HEK293T (cell line): Measurements from ENCODE around the gene FHOD3.
"Not testable (repeated sequence)": the region's sequence is repeated elsewhere in the genome, so short reads cannot be mapped to it uniquely, and the experiment has no call there.

Source experiments
- CTCF ChIA-PET: fragments of 350-600 bp; formaldehyde crosslinking; extraction: SDS; loops from one replicate; lab custom pipeline; 2021; ENCODE audit warnings: antibody characterized with exemption, inconsistent platforms; lab: Yijun Ruan, JAX
- POLR2A ChIA-PET: fragments of 350-600 bp; formaldehyde crosslinking; extraction: SDS; loops from one replicate; lab custom pipeline; 2020; ENCODE audit warnings: antibody characterized with exemption, inconsistent platforms; lab: Yijun Ruan, JAX
- DNase-seq: peaks from one replicate; pipeline ENCODE4 v3.0.0; 2012; ENCODE audit warnings: mixed read lengths; ENCODE audit errors: extremely low spot score
- ARNT ChIP-seq: fragments of 450-650 bp; IDR thresholded peaks from 2 replicates; pipeline ENCODE4 v1.6.1; 2017; ENCODE audit warnings: mild to moderate bottlenecking
- BHLHE40 ChIP-seq: fragments of 450-650 bp; IDR thresholded peaks from 2 replicates; pipeline ENCODE4 v1.6.1; 2016; ENCODE audit warnings: mild to moderate bottlenecking, moderate library complexity, borderline replicate concordance
- CTBP1 ChIP-seq: fragments of 450-650 bp; IDR thresholded peaks from 2 replicates; pipeline ENCODE4 v1.6.1; 2016; ENCODE audit warnings: borderline replicate concordance
- ELF4 ChIP-seq: fragments of 450-650 bp; IDR thresholded peaks from 2 replicates; pipeline ENCODE4 v1.6.1; 2017; ENCODE audit warnings: antibody characterized with exemption
- FOXA1 ChIP-seq: fragments of 450-650 bp; IDR thresholded peaks from 2 replicates; pipeline ENCODE4 v1.6.1; 2016; ENCODE audit warnings: mild to moderate bottlenecking
- FOXK2 ChIP-seq: fragments of 450-650 bp; IDR thresholded peaks from 2 replicates; pipeline ENCODE4 v1.6.1; 2016; ENCODE audit warnings: mild to moderate bottlenecking
- FOXM1 ChIP-seq: fragments of 450-650 bp; IDR thresholded peaks from 2 replicates; pipeline ENCODE4 v1.6.1; 2017; ENCODE audit warnings: mild to moderate bottlenecking, borderline replicate concordance
- HDGF ChIP-seq: fragments of 450-650 bp; IDR thresholded peaks from 2 replicates; pipeline ENCODE4 v1.6.1; 2017; ENCODE audit warnings: antibody characterized with exemption, borderline replicate concordance
- L3MBTL2 ChIP-seq: fragments of 450-650 bp; conservative IDR thresholded peaks from 2 replicates; pipeline ENCODE4 v1.6.1; 2016; ENCODE audit warnings: mild to moderate bottlenecking
- LEF1 ChIP-seq: fragments of 450-650 bp; IDR thresholded peaks from 2 replicates; pipeline ENCODE4 v1.6.1; 2017; ENCODE audit warnings: mild to moderate bottlenecking, borderline replicate concordance
- NFRKB ChIP-seq: fragments of 450-650 bp; IDR thresholded peaks from 2 replicates; pipeline ENCODE4 v1.6.1; 2016; ENCODE audit warnings: mild to moderate bottlenecking, moderate library complexity
- SP1 ChIP-seq: fragments of 450-650 bp; IDR thresholded peaks from 2 replicates; pipeline ENCODE4 v1.6.1; 2017
- SUZ12 ChIP-seq: fragments of 450-650 bp; IDR thresholded peaks from 2 replicates; pipeline ENCODE4 v1.6.1; 2016; ENCODE audit warnings: mild to moderate bottlenecking
- TARDBP ChIP-seq: fragments of 450-650 bp; IDR thresholded peaks from 2 replicates; pipeline ENCODE4 v1.6.1; 2016
- ZNF384 ChIP-seq: fragments of 450-650 bp; IDR thresholded peaks from 2 replicates; pipeline ENCODE4 v1.6.1; 2016
- TF ChIP-seq, protein P1 (sequence below): fragments of 450-650 bp; IDR thresholded peaks from 2 replicates; pipeline ENCODE4 v1.6.1; 2016

Gene FHOD3

DNA sequence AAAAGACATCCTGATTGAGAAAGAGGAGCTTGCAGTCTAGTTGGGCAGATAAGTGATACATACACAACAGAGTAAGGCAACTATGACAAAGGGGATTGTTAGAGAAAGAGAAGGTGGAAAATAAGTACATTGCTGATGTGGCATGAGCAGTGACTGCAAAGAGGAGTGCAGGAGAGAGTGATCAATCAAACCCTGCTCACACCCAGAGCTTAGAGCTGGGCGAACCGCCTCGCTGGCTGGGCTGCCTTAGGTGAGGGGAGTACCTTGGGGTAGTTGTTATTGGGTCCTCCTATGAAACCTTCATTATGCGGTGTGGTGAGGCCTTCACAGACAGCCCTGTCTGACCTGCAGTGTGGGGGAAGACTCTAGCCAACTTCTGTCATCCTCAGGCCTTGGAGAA lies 161.7 kb downstream of the FHOD3 start:
- no peak for DNase-seq
- TF ChIP-seq FOXM1 (no peak), ARNT (no peak), BHLHE40 (no peak), TARDBP (no peak), ZNF384 (no peak)
- TF ChIP-seq, protein P1, sequence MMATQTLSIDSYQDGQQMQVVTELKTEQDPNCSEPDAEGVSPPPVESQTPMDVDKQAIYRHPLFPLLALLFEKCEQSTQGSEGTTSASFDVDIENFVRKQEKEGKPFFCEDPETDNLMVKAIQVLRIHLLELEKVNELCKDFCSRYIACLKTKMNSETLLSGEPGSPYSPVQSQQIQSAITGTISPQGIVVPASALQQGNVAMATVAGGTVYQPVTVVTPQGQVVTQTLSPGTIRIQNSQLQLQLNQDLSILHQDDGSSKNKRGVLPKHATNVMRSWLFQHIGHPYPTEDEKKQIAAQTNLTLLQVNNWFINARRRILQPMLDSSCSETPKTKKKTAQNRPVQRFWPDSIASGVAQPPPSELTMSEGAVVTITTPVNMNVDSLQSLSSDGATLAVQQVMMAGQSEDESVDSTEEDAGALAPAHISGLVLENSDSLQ = no peak
- POLR2A ChIA-PET = interaction anchor here (1.0 kb wide), 1 partner anchor 10 kb away, joined by 3 read pairs; no protein-coding TSS in a partner anchor
- CTCF ChIA-PET = no interaction called here

DNA sequence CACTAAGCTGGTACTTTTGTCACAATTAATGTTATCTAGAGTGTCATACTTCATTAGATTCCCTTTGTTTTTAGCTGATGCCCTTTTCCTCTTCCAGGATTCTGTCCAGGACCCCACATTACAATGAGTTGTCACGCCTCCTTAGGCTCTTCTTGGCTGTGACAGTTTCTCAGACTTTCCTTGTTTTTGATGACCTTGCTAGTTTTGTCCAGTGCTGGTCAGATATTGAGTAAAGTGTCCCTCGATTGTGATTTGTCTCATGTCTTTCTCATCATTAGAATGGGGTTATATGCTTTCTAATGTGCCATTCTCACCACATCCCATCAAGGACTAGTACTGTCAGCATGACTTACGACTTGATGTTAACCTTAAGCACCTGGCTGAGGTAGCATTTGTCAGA lies 162.3 kb downstream of the FHOD3 start:
- no peak for TF ChIP-seq SP1
- TF ChIP-seq NFRKB = no peak
- TF ChIP-seq TARDBP = no peak
- no peak for TF ChIP-seq ELF4
- TF ChIP-seq BHLHE40 = no peak
- TF ChIP-seq FOXM1 = no peak
- no peak for TF ChIP-seq CTBP1
- no peak for TF ChIP-seq FOXA1
- no peak for TF ChIP-seq ARNT
- no peak for TF ChIP-seq SUZ12
- TF ChIP-seq LEF1 = no peak
- DNase-seq = no peak
- CTCF ChIA-PET = no interaction called here
- POLR2A ChIA-PET = interaction anchor here (1.0 kb wide), 1 partner anchor 9 kb away, joined by 3 read pairs; no protein-coding TSS in a partner anchor

- ChIA-PET POLR2A (no interaction called here), CTCF (no interaction called here)
- TF ChIP-seq FOXK2 (no peak), ARNT (no peak), FOXA1 (no peak), ZNF384 (no peak), FOXM1 (no peak), NFRKB (no peak), HDGF (no peak), LEF1 (no peak), TARDBP (no peak), L3MBTL2 (no peak), ELF4 (no peak), CTBP1 (no peak), SUZ12 (no peak), SP1 (no peak), BHLHE40 (no peak)
- TF ChIP-seq, protein P1 = no peak
- DNase-seq = no peak
Observed at GRCh38 chr18:36460324-36460850, 162.9 kb downstream of the FHOD3 start.

DNA sequence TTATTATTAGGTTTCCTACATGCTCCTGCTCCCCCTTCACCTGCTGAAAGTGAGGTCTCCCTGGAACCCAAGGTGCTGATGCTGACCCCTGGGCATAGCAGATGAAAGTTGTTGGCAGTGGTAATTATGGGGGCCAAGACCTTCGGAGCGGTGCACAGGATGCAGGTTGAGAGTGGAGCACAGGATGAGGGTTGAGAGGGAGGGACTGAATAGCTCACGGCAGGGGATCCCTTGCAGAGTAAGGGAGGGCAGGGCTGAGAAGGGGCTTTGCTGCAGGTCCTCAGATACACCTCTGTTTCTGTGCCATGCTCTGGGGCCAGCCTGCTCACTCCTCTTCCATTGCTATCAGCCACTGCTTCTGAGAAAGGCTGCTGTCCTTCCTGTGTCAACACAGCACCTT lies 163.3 kb downstream of the FHOD3 start:
- ChIA-PET POLR2A (no interaction called here), CTCF (no interaction called here)
- no peak for DNase-seq
- TF ChIP-seq ARNT (no peak), SUZ12 (no peak), ZNF384 (no peak), TARDBP (no peak), L3MBTL2 (no peak), FOXA1 (no peak), LEF1 (no peak), NFRKB (no peak), SP1 (no peak), FOXK2 (no peak)

GRCh38 chr18:36461551-36461987 lies 164.1 kb downstream of the FHOD3 start:
- TF ChIP-seq NFRKB (no peak), SP1 (no peak), LEF1 (no peak), L3MBTL2 (no peak), BHLHE40 (no peak), ELF4 (no peak), ZNF384 (no peak), SUZ12 (no peak), CTBP1 (no peak)
- no peak for DNase-seq
- ChIA-PET CTCF (interaction anchor here (0.8 to 0.9 kb wide), 3 partner anchors 49 to 193 kb away, joined by 3 read pairs; no protein-coding TSS in a partner anchor), POLR2A (no interaction called here)

- POLR2A ChIA-PET, DNase-seq, CTCF ChIA-PET: not testable (repeated sequence)
Observed at GRCh38 chr18:36463516-36463915, 166.0 kb downstream of the FHOD3 start.

GRCh38 chr18:36464126-36464651 lies 166.7 kb downstream of the FHOD3 start:
- no peak for DNase-seq
- ChIA-PET POLR2A (no interaction called here), CTCF (no interaction called here)

More at GRCh38 chr18:36464126-36464651, 166.7 kb downstream of the FHOD3 start:
- TF ChIP-seq CTBP1 (0 out of 2 replicates have a peak, but pooled peaks have one; percentile 9), SUZ12 (no peak)
